Measurements from ENCODE around the gene MOGAT3.

MOGAT3 gene

GRCh38 chr7:101160910-101161309 is 39.9 kb downstream of the MOGAT3 start:
- DNase-seq (ENCODE audit: low read depth, low spot score): no peak

- DNase-seq (ENCODE audit: low read depth, low spot score): no peak
Observed at GRCh38 chr7:101159696-101160674, 40.9 kb downstream of the MOGAT3 start.

GRCh38 chr7:101156866-101157589 is 43.8 kb downstream of the MOGAT3 start:
- DNase-seq (ENCODE audit: low read depth, low spot score): no peak

- no peak for DNase-seq (ENCODE audit: low read depth, low spot score)
Observed at GRCh38 chr7:101156277-101156676, 44.6 kb downstream of the MOGAT3 start.

GRCh38 chr7:101155303-101155702 is 45.5 kb downstream of the MOGAT3 start:
- no peak for DNase-seq (ENCODE audit: low read depth, low spot score)

- DNase-seq (ENCODE audit: low read depth, low spot score): no peak
Observed at GRCh38 chr7:101154693-101155102, 46.1 kb downstream of the MOGAT3 start.

GRCh38 chr7:101153969-101154692 is 46.7 kb downstream of the MOGAT3 start, which contains the start of gene AP1S1:
Gene AP1S1, plus strand, starts transcription at chr7:101154476. Its CDS starts 39 bp downstream, at chr7:101154515.
- peak; percentile 77 for DNase-seq (ENCODE audit: low read depth, low spot score)

- no peak for DNase-seq (ENCODE audit: low read depth, low spot score)
Observed at GRCh38 chr7:101151908-101152651, 48.8 kb downstream of the MOGAT3 start.
